ENCODE data around the gene ESF1. TPM values are rescaled to one million over a fixed set of nuclear protein-coding genes. Genes with fewer than 3 reads are reported as not detected.

Gene ESF1
- total and polyA plus RNA-seq, 4 donors = 3.5 to 7.3 (median 5.7) TPM

DNA sequence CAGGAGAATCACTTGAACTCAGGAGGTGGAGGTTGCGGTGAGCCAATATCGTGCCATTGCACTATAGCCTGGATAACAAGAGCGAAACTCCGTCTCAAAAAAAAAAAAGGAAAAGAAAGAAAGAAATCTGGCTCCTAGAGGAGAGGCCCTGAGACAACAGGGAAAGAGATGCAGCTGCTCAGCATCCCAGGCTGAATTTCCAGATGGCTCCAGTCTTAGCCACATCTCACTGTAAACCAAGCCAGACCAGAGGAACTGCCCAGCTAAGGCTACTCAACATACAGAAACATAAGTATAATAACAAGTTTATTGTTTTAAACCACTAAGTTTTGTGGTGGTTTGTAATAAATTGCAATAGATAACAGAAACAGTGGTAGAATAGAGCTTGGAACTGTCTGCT lies 107.5 kb downstream of the ESF1 start:
- 92% methylated on average over 4 of the region's 4 CpGs for WGBS
- Histone ChIP-seq H3K36me3 (ENCODE audit: control insufficient read depth in 4 of 4, insufficient read depth in 3 of 4, low read depth in 1 of 4, low read length in 3 of 4) (no peaks in the 10 kb centered on the region), H3K4me3 (ENCODE audit: low read depth in 1 of 3, low read length in 3 of 3) (no peak overlapping the region), H3K4me1 (ENCODE audit: control insufficient read depth in 4 of 4, insufficient read depth in 4 of 4, low read length in 3 of 4) (peaks cover 0 to 5% (median 3%) of the 10 kb centered on the region in 4 donors), H3K27ac (ENCODE audit: low read depth in 1 of 2, low read length in 2 of 2) (no peak overlapping the region), H3K27me3 (ENCODE audit: control insufficient read depth in 4 of 4, insufficient read depth in 4 of 4, low read length in 3 of 4) (no peaks in the 10 kb centered on the region), H3K9me3 (ENCODE audit: control insufficient read depth in 4 of 4, low read length in 3 of 4) (no peaks in the 10 kb centered on the region), H3K9ac (ENCODE audit: low read depth in 1 of 2, low read length in 2 of 2) (no peak overlapping the region)
- TF ChIP-seq RAD21 (IDR thresholded peaks at IDR 0.05) (no peak), RXRA (IDR thresholded peaks at IDR 0.05) (no peak), CTCF (IDR thresholded peaks at IDR 0.05; ENCODE audit: low read depth, low read length, missing input control) (no peak), REST (IDR thresholded peaks at IDR 0.05) (no peak), TAF1 (conservative IDR thresholded peaks at IDR 0.05) (no peak), SP1 (IDR thresholded peaks at IDR 0.05) (no peak), ZBTB33 (IDR thresholded peaks at IDR 0.05) (no peak), FOXA1 (IDR thresholded peaks at IDR 0.05) (no peak), FOXA2 (IDR thresholded peaks at IDR 0.05) (no peak), HNF4G (IDR thresholded peaks at IDR 0.05) (no peak), EGR1 (IDR thresholded peaks at IDR 0.05; ENCODE audit: low read depth in 2 of 2) (no peak), MAX (IDR thresholded peaks at IDR 0.05) (no peak), HNF4A (conservative IDR thresholded peaks at IDR 0.05) (no peak), JUND (IDR thresholded peaks at IDR 0.05) (no peak), GABPA (IDR thresholded peaks at IDR 0.05 in 1 of 2, conservative IDR thresholded peaks at IDR 0.05 in 1 of 2) (no peak)
- DNase-seq (ENCODE audit: low spot score) = no peak

DNA sequence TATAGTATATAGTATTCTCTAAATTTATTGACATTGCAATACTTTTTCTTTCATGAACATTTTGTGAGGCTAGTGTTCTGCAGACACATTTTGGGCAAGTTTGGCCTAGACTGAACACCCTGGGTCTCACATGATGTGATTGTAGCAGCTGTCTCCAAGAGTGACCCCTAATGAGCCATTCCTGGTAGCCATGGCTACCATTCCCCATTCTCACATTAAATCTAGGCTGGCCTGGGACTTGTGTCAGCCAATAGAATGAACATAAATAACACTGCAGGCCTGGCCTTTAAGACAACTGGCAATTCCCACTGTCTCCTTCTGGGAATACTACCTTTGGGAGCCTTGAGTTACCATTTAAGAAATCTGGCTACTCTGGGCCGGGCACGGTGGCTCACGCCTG lies 108.0 kb downstream of the ESF1 start:
- Histone ChIP-seq H3K9ac (ENCODE audit: low read depth in 1 of 2, low read length in 2 of 2) (no peak overlapping the region), H3K27ac (ENCODE audit: low read depth in 1 of 2, low read length in 2 of 2) (no peak overlapping the region), H3K4me1 (ENCODE audit: control insufficient read depth in 4 of 4, insufficient read depth in 4 of 4, low read length in 3 of 4) (peaks cover 0 to 5% (median 3%) of the 10 kb centered on the region in 4 donors), H3K36me3 (ENCODE audit: control insufficient read depth in 4 of 4, insufficient read depth in 3 of 4, low read depth in 1 of 4, low read length in 3 of 4) (no peaks in the 10 kb centered on the region), H3K4me3 (ENCODE audit: low read depth in 1 of 3, low read length in 3 of 3) (no peak overlapping the region), H3K27me3 (ENCODE audit: control insufficient read depth in 4 of 4, insufficient read depth in 4 of 4, low read length in 3 of 4) (no peaks in the 10 kb centered on the region), H3K9me3 (ENCODE audit: control insufficient read depth in 4 of 4, low read length in 3 of 4) (no peaks in the 10 kb centered on the region)
- no peak for DNase-seq (ENCODE audit: low spot score)
- TF ChIP-seq EGR1 (IDR thresholded peaks at IDR 0.05; ENCODE audit: low read depth in 2 of 2) (no peak), NR2F2 (IDR thresholded peaks at IDR 0.05) (no peak), RXRA (IDR thresholded peaks at IDR 0.05) (no peak), REST (IDR thresholded peaks at IDR 0.05) (no peak), GABPA (IDR thresholded peaks at IDR 0.05 in 1 of 2, conservative IDR thresholded peaks at IDR 0.05 in 1 of 2) (no peak), MAX (IDR thresholded peaks at IDR 0.05) (no peak), ZBTB33 (IDR thresholded peaks at IDR 0.05) (no peak), JUND (IDR thresholded peaks at IDR 0.05) (no peak), FOXA2 (IDR thresholded peaks at IDR 0.05) (no peak), YY1 (IDR thresholded peaks at IDR 0.05) (no peak), ATF3 (IDR thresholded peaks at IDR 0.05) (no peak), HNF4G (IDR thresholded peaks at IDR 0.05) (no peak), TAF1 (conservative IDR thresholded peaks at IDR 0.05) (no peak)
- 94% methylated on average over 3 of the region's 3 CpGs for WGBS

Measured in liver (tissue), 9 donors.